Stimulated activated CD4-positive, alpha-beta T cell treated with anti-CD3 and anti-CD28 coated beads, Interleukin-2, amount 100 ng/mL, for 4 hours (primary cell): Measurements from ENCODE around the gene PTPN3.

Source experiments
- DNase-seq: peaks from one replicate; pipeline ENCODE4 v3.0.0-alpha.2; 2020; ENCODE audit warnings: low read depth

PTPN3 gene

DNA sequence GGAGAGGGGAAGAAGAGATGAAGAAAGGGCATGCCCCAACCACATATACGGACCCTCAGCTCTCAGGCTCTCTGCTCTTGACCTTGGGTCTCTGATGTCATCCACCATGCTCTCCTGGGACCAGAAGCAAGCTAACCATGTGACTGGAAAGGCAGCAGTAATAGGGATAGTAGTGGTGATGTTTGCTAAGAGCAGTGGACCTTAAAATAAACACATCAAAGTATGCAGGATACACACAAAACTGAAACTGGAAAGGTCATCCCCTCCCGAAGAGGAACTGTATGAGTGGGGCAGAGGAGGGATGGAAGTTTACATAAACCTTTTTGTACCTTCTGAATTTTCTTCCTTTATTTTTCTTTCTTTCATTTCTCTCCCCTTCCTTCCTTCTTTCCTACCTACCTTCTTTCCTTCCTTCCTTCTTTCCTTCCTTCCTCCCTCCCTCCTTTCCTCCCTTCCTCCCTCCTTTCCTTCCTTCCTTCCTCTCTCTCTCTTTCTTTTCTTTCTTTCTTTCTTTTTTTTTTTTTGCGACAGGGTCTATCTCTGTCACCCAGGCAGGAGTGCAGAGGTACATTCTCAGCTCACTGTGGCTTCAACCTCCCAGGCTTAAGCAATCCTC is 8.1 kb upstream of the PTPN3 start:
- no peak for DNase-seq

DNA sequence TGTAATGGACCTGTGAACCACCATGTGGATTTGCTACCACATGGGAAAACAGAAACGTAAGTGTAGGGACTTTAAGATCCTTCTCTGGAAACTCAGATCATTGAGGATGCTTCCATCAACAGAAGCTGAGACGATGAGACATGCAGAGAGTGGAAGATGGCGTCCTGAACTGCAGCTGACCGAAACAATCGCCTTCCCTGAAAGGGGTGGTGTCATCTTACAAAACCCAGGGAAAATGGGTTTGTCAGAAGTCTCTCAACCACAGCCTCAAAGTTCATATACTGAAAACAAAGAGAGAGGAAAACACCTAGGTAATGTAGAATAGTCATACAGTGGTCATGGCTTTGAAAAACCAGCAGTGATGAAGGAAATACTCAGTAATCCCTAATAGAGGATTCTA is 6.6 kb upstream of the PTPN3 start:
- DNase-seq = no peak

DNA sequence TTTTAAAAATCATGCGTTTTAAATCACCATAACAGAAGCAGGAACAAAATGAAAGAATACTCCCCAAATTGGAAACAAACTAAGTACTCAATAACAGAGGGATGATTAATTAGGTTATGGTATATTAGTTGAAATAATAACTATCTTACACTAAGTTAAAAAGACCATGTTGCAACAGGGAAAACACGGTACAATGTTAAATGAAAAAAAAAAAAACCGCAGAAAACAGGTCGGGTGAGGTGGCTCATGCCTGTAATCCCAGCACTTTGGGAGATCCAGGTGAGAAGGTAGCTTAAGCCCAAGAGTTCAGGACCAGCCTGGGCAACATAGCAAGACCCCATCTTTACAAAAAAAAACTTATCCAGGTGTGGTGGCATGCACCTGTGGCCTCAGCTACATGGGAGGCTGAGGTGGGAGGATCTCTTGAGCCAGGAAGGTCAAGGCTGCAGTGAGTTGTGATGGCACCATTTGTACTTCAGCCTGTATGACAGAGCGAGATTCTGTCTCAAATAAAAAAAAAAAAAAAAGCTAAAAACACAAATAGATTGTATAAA is 2.4 kb upstream of the PTPN3 start:
- DNase-seq = no peak

DNA sequence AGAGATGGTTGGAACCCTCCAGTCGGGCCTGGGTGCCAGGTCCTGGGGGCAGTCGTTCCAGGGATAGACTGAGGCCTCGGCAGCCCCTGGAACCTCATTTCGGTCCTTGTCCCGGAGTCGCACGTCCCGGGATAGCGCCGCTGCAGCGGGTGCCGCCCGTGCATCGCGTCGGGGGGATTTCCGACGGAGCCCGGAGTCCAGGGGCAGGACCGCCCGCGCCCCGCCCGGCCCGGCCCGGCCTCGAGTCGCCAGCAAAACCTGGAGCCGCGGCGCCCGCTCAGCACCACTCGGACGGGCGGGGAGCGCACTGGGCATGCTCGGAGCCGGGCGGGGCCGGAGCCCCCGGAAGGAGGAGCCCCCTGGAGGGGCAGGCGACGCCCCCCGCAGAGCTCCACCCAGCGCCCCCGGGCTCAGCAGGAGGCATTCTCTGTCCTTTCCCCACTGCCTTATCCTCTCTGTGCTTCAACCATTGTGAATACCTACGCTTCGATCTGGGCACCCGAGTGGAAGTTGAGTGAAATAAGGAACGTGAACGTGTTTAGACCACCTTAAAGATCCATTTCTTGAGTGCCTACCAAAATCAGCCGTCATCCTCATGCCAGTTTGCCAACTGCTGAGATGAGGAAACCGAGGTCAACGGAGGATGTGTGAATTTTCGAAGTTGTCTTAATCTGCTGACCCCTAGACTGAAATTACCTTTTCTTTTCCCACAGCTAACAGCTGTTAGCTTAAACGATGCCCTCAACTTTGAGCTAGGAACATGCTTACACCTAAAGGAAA is 1.7 kb upstream of the PTPN3 start:
- DNase-seq = no peak

DNA sequence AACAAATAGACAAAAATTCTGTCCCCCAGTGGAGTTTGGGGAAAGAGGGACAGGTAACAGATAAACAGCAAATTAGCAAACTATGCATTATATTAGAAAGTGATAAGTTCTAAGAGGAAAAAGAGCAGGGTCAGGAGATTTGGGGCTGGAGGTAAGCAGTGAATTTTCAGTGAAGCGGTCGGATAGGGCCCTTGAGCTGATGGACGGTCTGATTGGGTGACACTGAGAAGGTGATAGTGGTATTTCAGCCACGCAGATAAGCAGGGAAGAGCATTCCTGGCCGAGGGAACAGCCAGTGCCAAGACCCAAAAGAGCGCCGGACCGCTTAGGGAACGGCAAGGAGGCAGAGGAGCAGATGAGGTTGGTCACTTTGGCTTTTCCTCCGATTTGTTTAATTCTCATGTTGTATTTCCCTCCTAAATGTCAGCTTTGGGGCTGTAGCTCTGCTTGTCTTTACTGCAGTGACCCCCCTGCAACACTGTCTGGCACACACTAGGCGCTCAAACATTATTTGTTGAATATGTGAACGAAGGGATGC is 1.1 kb upstream of the PTPN3 start:
- DNase-seq = no peak

DNA sequence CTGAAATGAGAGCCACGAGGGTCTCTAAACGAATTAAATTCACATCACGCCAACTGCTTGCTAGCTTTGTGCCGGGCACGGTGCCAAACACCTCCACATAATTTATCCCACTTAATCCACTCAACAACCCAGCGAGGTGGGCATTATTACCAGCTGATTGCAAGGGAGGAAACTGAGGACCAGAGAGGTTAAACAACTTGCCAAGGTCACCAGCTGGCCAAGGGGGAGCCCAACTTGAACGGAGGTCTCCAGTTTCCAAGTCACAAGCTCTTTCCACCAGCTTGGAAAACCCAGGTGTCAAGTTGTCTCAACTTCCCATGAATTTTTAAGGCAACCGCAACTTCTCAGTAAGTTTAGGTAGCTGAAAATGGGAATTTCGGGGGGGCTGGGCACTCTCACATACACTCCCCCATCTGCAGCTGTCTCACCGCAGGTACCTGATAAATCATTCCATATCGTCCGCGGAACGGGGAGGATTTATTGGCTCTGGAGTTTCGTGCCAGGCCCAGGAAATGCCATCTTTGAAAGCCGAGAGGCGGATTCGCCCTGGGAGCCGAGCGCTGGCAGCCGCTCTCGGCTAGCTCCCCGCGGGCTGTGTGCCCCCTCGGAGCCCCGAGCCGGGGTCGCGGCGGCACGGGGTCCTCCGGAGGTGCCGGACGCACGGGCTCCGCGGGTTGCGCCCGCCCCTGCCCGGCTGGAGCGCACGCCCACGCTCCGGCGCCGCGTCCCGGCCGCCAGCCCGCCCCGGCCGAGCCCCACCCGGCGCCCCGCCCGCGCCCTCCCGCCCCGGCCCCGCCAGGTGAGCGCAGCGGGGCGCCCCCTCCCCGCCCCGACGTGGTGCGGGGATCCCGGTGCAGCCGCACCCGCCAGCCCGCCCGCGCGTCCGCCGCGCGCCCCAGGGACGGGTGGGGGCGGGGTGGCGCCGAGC is 617 bp downstream of the PTPN3 start:
- no peak for DNase-seq

DNA sequence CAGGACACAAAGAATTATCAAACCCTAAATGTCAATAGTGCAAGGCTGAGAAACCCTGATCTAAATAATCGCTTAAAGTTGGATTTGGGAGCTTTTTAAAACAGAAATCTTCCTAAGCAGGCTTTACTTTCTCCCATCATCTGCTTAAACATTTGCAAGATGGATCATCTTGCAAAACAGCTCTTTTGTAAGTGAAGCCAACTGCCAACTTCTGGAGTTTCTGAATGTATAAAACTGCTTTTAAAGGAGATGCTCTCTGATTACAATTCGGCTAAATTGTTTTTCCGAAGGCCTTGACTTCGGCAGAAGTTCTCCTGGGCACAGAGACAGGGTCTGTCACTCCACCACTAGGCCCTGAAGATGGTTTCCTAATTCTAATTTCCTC is 1.3 kb downstream of the PTPN3 start:
- no peak for DNase-seq

DNA sequence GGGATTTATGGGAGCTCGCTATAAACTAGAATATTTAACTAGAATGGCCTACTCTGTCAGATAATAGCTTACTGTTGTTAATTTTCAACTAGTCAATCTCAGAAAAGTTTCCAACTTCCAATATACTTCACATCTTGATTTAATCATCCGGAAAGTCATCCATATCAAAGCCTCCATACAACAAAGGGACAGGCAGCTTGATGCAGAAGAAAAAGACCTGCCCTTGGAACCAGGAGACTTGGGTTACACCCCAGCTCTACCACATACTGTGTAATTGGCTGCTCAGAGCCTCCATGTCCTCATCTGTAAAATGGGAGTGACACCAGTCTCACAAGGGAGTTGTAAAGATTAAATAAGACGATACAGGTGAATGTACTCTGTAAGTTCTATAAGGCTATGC is 1.9 kb downstream of the PTPN3 start:
- DNase-seq = no peak

DNA sequence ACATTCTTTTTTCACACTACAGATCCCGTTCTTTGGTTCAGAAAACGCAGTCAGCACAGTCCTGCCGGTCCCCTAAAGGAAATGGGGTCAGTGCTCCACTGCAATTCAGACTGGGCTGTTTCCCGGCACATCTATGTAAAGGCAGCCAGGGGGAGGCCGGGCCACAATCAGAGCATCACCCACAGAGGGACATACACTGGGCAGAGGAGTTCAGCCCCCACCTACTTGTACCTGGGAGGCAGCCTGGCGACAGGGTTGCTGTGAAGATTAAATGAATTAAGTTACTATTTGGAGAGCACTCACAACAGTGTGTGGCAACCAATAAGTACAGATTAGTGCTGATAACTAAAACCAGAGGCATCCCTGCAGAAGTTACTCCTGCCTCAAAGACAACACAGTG is 4.5 kb downstream of the PTPN3 start:
- DNase-seq = no peak

DNA sequence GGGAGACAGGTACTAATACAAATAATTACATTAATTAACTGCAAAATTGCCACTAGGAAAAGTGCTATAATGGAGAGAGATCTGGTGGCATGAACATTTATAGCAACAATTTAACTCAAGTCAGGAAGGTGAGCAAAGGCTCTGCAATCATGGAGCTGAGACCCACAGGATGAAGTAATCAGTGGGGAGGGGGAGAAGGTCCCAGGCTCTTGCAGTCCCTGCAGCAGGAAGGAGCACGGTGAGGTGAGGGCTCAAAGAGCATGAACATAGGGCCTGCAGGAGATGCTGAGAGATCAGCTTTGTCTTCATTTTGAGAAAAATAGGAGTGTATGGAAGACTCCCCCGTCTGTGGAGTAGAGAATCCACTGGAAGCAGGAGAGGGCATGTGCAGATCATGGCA is 6.5 kb downstream of the PTPN3 start:
- no peak for DNase-seq

DNA sequence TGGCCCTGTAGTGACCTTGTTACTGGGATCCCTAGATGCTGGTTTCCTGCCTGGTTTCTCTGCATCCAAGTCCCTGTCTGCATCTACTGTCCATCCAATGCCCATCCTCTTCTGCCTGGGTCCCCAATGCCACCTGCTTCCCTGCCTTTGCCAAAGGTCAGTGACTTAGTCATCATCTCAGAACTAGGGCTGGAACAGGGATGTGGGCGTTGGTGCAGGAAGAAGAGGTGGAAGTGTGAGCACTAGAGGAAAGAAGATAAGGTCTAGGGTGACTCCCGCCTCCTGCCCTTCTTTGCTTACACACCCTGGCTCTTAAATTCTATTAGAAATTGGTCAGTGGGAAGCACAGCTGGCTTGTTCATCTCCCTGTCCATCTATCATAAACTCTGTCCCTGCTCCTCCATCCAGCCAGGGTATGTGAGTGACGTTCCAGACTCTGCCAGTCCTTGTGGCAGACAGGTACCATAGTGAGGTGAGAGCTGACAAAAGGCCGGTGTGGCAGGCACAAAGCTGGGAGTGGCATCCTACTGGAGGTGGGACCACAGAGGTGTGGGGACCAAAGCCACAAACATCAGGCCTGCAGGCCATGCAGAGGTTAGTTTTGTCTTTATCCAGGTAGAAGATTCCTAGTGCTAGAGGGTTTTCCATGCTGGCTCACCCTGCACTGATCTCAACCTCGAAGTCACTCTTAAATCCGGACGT is 9.2 kb downstream of the PTPN3 start:
- DNase-seq = no peak

DNA sequence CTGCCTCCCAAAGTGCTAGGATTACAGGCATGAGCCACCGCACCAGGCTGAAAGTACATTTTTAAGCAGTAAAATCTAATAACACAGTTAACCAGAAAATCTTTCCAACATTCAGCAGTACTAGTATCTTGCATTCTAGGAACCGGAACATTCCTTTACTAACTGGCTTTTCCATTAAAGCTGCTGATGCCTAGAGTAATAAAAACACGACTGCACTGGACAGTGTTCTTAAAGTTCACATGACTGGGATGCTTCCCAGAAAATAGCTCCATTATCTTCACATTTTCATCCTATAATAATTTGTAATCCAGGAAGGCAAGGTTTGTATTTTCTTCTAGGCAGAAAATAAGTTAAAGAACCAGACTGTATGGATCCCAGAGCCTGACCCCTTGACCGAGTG is 9.8 kb downstream of the PTPN3 start:
- DNase-seq = no peak

DNA sequence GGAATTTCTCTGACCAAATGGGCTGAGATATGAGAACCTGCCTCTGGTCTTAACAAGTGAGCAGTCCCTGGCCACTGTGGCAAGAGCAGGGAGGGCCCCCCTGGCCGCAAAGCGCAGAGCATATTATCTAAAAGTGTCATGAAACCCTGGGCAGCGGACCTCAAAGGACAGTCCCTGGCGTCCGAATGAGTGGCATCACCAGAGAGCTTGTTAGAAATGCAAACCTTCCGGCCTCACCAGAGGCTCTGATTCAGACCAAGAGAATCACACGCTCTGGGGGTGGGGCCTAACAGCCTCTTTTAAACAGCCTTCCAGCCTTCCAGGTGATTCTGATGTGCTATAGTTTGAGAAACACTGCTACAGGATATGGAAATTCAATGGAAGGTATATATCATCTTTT is 10.9 kb downstream of the PTPN3 start:
- no peak for DNase-seq

DNA sequence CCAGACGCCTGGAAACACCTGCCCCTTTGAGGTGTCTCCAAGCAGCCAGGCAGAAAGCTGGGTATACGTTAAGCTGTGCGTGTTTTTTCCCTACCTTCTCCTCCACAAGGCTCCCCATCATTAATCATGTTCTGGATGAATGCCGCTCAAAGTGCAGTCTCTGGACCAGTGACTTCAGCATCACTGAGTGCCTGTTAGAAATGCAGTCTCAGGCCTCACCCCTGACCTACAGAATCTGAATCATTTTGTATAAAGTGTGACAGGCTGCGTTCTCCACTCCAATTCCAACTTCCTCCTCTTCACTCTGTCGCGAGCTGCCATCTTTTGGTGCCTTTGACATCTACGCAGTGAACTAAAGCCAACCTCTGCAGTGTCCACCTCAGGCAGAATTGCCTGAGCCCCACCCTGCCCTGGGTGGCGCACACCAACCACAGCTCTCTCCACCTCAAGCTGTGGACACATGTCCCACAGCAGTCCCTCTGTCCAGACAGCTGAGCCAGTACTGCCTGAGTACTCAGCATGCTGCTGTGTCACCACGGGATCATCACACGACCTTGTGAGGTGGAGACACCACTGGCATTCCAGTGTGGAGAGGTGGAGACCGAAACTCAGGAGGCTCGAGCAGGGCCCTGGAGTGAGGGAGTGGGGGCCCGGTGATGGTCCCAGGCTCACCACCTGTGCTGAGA is 14.2 kb downstream of the PTPN3 start:
- no peak for DNase-seq

DNA sequence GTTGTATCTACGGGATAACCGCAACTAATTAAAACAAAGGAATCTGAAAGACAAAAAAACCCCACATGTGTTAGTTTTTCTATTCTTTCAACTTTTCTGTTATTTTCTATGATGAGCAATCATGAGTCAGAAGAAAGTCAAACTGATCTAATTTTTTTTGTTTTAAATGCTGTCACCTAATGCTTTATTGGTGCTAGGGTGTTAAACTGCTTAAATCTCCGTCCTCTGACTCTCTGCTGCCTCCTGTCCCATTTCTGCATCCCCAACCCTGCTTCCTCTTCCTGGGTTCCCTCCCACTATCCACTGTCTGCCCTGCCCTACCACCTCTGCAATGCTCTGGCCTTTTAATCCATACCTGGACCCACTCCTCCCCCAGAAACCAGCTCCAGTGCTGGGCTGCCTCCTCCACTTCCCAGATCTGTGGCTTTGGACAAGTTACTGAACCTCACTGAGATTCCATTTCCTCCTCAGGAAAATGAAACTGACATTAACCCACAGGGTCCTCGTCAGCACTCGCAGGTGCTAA is 15.7 kb downstream of the PTPN3 start:
- no peak for DNase-seq

DNA sequence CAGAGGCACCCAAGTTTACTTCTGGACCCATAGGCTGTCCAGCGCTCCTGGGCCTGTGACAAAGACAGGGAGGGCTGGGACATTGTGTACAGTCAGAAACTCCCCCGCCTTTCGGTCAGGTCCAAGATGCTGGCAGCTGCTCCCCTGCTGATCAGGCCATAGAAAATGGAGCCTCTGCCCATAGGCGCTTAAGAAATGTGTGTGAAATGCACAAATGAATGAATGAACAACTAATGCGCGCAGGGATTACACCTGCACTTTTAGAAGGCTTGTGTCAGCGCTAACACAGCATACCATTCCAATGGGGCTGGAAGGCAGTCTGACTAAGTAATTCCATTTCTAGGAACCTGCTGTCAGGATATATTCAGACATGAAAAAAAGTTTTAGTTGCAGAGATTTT is 16.3 kb downstream of the PTPN3 start:
- no peak for DNase-seq

DNA sequence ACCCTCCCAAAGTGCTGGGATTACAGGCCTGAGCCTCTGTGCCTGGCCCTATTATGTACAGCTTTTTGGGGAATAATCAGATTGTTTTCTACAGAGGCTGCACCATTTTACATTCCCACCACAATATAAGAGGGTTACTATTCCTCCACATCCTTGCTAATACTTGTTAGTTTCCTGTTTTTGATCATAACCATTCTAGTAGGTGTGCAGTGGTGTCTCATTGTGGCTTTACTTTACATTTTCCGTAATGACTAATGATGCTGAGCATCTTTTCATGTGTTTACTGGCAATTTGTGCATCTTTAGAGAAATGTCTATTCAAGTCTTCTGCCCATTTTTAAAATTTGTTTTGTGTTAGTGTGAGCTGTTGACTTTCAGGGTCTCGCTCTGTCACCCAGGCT is 18.3 kb downstream of the PTPN3 start:
- DNase-seq = no peak

DNA sequence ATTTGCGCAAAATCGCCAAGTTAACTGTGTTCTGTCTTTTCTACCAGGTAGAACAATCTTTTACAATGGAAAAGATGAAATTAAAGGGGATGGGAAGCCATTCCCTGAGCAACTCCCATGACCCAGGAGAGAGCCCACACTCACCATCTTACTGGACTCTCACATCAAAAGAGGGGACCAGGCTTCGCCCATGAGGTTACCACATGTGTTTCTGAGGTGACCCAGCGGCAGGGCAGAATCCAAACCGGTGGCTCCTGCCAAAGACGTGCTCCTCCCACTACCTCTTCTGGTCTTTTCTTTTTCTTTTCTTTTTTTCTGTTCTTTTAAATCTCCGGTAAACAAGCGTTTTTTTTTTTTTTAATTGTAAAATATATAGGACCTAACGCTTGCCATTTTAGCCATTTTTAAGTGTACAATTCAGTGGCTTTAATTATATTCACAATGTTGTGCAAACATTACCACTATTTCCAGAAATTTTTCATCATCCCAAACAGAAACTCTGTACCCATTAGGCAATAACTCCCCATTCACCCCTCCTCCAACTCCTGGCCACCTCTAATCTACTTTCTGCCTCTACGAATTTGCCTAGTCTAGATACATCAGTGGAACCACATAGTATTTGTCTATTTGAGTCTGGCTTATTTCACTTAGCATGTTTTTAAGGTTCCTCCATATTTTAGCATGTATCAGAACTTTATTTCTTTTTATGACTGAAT is 19.3 kb downstream of the PTPN3 start:
- no peak for DNase-seq

DNA sequence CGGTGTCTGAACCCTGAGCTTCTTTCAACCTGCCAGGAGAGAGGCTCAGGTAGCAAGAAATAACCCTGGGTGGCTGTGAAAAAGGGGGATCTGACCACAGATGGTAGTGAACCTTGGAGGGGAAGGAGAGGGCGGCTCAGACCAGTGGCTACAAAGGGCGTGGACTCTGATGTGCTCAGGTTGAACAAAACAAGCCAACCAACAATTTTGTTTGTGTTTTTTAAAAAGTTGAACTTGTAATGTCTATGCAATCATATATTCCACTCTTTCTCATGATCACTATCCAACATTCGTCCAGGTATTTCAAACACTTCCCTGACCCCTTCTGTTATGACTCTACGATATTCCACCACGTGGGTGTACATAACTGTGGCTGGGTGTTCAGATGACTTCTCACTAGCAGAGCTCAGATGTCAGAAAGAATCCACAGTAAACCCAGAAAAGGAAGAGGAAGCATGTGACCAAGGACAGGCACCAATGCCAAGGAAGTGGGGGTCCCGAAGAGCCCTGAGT is 20.0 kb downstream of the PTPN3 start:
- no peak for DNase-seq
